ENCODE data around the gene SNX15.

- no peak for TF ChIP-seq CTCF (conservative IDR thresholded peaks at IDR 0.05; ENCODE audit: low read depth, low read length)
- no peak for TF ChIP-seq EZH2 (IDR thresholded peaks at IDR 0.05; ENCODE audit: borderline replicate concordance, low read depth, low read length, poor library complexity, severe bottlenecking)
These were observed 42.0 kb downstream of the SNX15 start for GRCh38 chr11:65069217-65069616.

Measured in A673 (cell line).